Neural cell (in vitro differentiated cells): ENCODE data around the gene OTOP2. TPM values are rescaled to one million over a fixed set of nuclear protein-coding genes. Genes with fewer than 3 reads are reported as not detected.
"Not testable (repeated sequence)": the region's sequence is repeated elsewhere in the genome, so short reads cannot be mapped to it uniquely, and the experiment has no call there.

Source experiments
- H2AFZ ChIP-seq: fragments of 200-600, 300-800 bp; sonication (generic), shearing (Covaris generic); 2 replicates; pipeline ENCODE4 v1.6.0; 2014; ENCODE audit warnings: low read depth, mild to moderate bottlenecking, antibody characterized with exemption, low read length, moderate library complexity
- H3F3A ChIP-seq: fragments of 200-600 bp; shearing (Covaris generic); 2 replicates; pipeline ENCODE4 v1.6.1; 2016; ENCODE audit warnings: mild to moderate bottlenecking, moderate library complexity, mixed read lengths, antibody characterized with exemption, low read length; ENCODE audit not compliant: insufficient read depth, poor library complexity, severe bottlenecking
- H3K27ac ChIP-seq: fragments of 200-600, 300-800 bp; sonication (generic), shearing (Covaris generic); 2 replicates; pipeline ENCODE4 v1.5.1; 2014; ENCODE audit warnings: mild to moderate bottlenecking, low read length, moderate library complexity
- H3K27me3 ChIP-seq: fragments of 300-800, 200-600 bp; sonication (generic), shearing (Covaris generic); 2 replicates; pipeline ENCODE4 v1.6.0; 2014; ENCODE audit warnings: mild to moderate bottlenecking, low read depth, low read length, moderate library complexity; ENCODE audit not compliant: insufficient read depth
- H3K36me3 ChIP-seq: fragments of 300-800, 200-600 bp; sonication (generic), shearing (Covaris generic); 2 replicates; pipeline ENCODE4 v1.5.1; 2014; ENCODE audit warnings: mild to moderate bottlenecking, antibody characterized with exemption, low read length, moderate library complexity; ENCODE audit not compliant: insufficient read depth
- H3K4me2 ChIP-seq: fragments of 300-800, 200-600 bp; sonication (generic), shearing (Covaris generic); 2 replicates; pipeline ENCODE4 v1.6.0; 2014; ENCODE audit warnings: mild to moderate bottlenecking, low read length
- H3K4me3 ChIP-seq: fragments of 300-800, 200-600 bp; sonication (generic), shearing (Covaris generic); 2 replicates; pipeline ENCODE4 v1.5.1; 2014; ENCODE audit warnings: mild to moderate bottlenecking, low read length, moderate library complexity
- H3K79me2 ChIP-seq: fragments of 200-600 bp; shearing (Covaris generic); replicated peaks from 2 replicates; pipeline ENCODE4 v1.6.0; 2014; ENCODE audit warnings: mild to moderate bottlenecking, low read length, moderate library complexity; ENCODE audit not compliant: insufficient read depth
- H3K9ac ChIP-seq: fragments of 300-800, 200-600 bp; sonication (generic), shearing (Covaris generic); 2 replicates; pipeline ENCODE4 v1.6.1; 2016; ENCODE audit warnings: mild to moderate bottlenecking, low read length, mixed read lengths
- H3K9me2 ChIP-seq: fragments of 200-600 bp; shearing (Covaris generic); 2 replicates; pipeline ENCODE4 v1.6.1; 2016; ENCODE audit warnings: mild to moderate bottlenecking, low read length, mixed read lengths; ENCODE audit not compliant: insufficient read depth
- H3K9me3 ChIP-seq: fragments of 200-600, 300-800 bp; sonication (generic), shearing (Covaris generic); 2 replicates; pipeline ENCODE4 v1.6.1; 2016; ENCODE audit warnings: mild to moderate bottlenecking, mixed run types, low read length, moderate library complexity, mixed read lengths
- H4K20me1 ChIP-seq: fragments of 200-600 bp; shearing (Covaris generic); 2 replicates; pipeline ENCODE4 v1.6.1; 2016; ENCODE audit warnings: mild to moderate bottlenecking, mixed run types; ENCODE audit not compliant: insufficient read depth
- EP300 ChIP-seq: fragments of 450-650 bp; conservative IDR thresholded peaks from 2 replicates; pipeline ENCODE4 v1.6.1; 2014; ENCODE audit warnings: antibody characterized with exemption, mild to moderate bottlenecking, moderate library complexity; ENCODE audit not compliant: poor library complexity, severe bottlenecking
- EZH2 ChIP-seq: fragments of 200-600, 300-800 bp; shearing (Covaris generic), sonication (generic); IDR thresholded peaks from 2 replicates; pipeline ENCODE4 v1.6.1; 2014; ENCODE audit warnings: antibody characterized with exemption, low read length, borderline replicate concordance, mild to moderate bottlenecking; ENCODE audit not compliant: insufficient read depth, poor library complexity, severe bottlenecking
- MXI1 ChIP-seq: fragments of 450-650 bp; conservative IDR thresholded peaks from 2 replicates; pipeline ENCODE4 v1.6.1; 2014; ENCODE audit warnings: antibody characterized with exemption, mild to moderate bottlenecking; ENCODE audit not compliant: poor library complexity, severe bottlenecking
- POLR2AphosphoS5 ChIP-seq: IDR thresholded peaks from 2 replicates; pipeline ENCODE4 v1.6.1; 2012
- RAD21 ChIP-seq: fragments of 450-650 bp; conservative IDR thresholded peaks from 2 replicates; pipeline ENCODE4 v1.6.1; 2014; ENCODE audit warnings: antibody characterized with exemption, mild to moderate bottlenecking, moderate library complexity
- SMC3 ChIP-seq: fragments of 450-650 bp; conservative IDR thresholded peaks from 2 replicates; pipeline ENCODE4 v1.6.1; 2014; ENCODE audit warnings: antibody characterized with exemption, mild to moderate bottlenecking, moderate library complexity; ENCODE audit not compliant: poor library complexity
- TAF1 ChIP-seq: IDR thresholded peaks from 2 replicates; pipeline ENCODE4 v1.6.1; 2012; ENCODE audit warnings: low read depth
- polyA plus RNA-seq: library from polyadenylated mRNA; depleted of rRNA; stranded (reverse); fragments of >200 nt; gene quantifications from 2 replicates; pipeline ENCODE4 v1.2.3, GENCODE V29; 2014
- TF ChIP-seq, protein P1 (sequence below): fragments of 450-650 bp; IDR thresholded peaks from 2 replicates; pipeline ENCODE4 v1.5.1; 2014; ENCODE audit warnings: antibody characterized with exemption, mild to moderate bottlenecking, moderate library complexity; ENCODE audit not compliant: poor library complexity, severe bottlenecking
- TF ChIP-seq, protein P2 (sequence below): IDR thresholded peaks from 2 replicates; pipeline ENCODE4 v1.6.1; 2012; ENCODE audit warnings: borderline replicate concordance

The OTOP2 gene
- polyA plus RNA-seq, 1 donor from 2014 or later: not detected

GRCh38 chr17:74964988-74965622 lies 41.0 kb downstream of the OTOP2 start:
- Histone ChIP-seq H3K27ac (no peak overlapping the region), H3K27me3 (no peaks in the 10 kb centered on the region), H3K9me3 (no peaks in the 10 kb centered on the region), H3K9ac (no peak overlapping the region), H3K4me2 (no peak overlapping the region), H2AFZ (no peak overlapping the region), H3K4me3 (no peak overlapping the region), H3K9me2 (no peaks in the 10 kb centered on the region), H3F3A (no peaks in the 10 kb centered on the region), H3K36me3 (no peaks in the 10 kb centered on the region), H4K20me1 (no peaks in the 10 kb centered on the region), H3K79me2 (no peaks in the 10 kb centered on the region)
- TF ChIP-seq, protein P1, sequence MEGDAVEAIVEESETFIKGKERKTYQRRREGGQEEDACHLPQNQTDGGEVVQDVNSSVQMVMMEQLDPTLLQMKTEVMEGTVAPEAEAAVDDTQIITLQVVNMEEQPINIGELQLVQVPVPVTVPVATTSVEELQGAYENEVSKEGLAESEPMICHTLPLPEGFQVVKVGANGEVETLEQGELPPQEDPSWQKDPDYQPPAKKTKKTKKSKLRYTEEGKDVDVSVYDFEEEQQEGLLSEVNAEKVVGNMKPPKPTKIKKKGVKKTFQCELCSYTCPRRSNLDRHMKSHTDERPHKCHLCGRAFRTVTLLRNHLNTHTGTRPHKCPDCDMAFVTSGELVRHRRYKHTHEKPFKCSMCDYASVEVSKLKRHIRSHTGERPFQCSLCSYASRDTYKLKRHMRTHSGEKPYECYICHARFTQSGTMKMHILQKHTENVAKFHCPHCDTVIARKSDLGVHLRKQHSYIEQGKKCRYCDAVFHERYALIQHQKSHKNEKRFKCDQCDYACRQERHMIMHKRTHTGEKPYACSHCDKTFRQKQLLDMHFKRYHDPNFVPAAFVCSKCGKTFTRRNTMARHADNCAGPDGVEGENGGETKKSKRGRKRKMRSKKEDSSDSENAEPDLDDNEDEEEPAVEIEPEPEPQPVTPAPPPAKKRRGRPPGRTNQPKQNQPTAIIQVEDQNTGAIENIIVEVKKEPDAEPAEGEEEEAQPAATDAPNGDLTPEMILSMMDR: no peak
- TF ChIP-seq, protein P2, sequence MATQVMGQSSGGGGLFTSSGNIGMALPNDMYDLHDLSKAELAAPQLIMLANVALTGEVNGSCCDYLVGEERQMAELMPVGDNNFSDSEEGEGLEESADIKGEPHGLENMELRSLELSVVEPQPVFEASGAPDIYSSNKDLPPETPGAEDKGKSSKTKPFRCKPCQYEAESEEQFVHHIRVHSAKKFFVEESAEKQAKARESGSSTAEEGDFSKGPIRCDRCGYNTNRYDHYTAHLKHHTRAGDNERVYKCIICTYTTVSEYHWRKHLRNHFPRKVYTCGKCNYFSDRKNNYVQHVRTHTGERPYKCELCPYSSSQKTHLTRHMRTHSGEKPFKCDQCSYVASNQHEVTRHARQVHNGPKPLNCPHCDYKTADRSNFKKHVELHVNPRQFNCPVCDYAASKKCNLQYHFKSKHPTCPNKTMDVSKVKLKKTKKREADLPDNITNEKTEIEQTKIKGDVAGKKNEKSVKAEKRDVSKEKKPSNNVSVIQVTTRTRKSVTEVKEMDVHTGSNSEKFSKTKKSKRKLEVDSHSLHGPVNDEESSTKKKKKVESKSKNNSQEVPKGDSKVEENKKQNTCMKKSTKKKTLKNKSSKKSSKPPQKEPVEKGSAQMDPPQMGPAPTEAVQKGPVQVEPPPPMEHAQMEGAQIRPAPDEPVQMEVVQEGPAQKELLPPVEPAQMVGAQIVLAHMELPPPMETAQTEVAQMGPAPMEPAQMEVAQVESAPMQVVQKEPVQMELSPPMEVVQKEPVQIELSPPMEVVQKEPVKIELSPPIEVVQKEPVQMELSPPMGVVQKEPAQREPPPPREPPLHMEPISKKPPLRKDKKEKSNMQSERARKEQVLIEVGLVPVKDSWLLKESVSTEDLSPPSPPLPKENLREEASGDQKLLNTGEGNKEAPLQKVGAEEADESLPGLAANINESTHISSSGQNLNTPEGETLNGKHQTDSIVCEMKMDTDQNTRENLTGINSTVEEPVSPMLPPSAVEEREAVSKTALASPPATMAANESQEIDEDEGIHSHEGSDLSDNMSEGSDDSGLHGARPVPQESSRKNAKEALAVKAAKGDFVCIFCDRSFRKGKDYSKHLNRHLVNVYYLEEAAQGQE: no peak
- no peak for TF ChIP-seq POLR2AphosphoS5
- TF ChIP-seq SMC3: no peak
- TF ChIP-seq EP300: no peak
- TF ChIP-seq RAD21: no peak
- TF ChIP-seq TAF1: no peak
- TF ChIP-seq MXI1: no peak
- no peak for TF ChIP-seq EZH2

DNA sequence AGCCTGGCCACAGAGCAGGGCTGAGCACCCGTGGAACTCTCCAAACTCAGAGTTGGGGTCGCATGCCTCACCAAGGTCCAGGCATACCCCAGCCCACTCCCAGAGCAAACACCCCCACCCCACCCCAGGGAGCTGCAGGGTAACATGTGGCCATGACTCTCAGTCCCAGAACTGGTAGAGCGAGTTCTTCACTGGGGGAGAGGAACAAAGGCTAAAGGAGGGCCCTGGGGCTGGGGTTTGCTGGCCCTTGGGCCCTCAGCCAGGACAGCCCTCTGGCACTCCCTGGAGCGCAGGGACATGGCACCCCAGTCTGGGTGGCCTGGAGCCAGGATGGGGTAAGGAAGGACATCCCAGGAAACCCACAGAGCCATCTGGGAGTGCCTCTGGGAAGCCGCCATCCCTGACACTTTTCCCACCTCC lies 44.3 kb downstream of the OTOP2 start:
- H3K27ac ChIP-seq: no peak overlapping the region
- TF ChIP-seq RAD21: no peak
- TF ChIP-seq, protein P1: no peak
- TF ChIP-seq EZH2: no peak
- TF ChIP-seq POLR2AphosphoS5: no peak

GRCh38 chr17:74969501-74969900 lies 45.4 kb downstream of the OTOP2 start:
- not testable (repeated sequence) for H3K79me2 ChIP-seq, H3K9me3 ChIP-seq, H4K20me1 ChIP-seq

More for the DNA sequence above, 44.3 kb downstream of the OTOP2 start:
- Histone ChIP-seq H4K20me1 (no peaks in the 10 kb centered on the region), H3K27me3 (peaks cover 7% of the 10 kb centered on the region), H3K4me2 (no peak overlapping the region), H2AFZ (no peak overlapping the region), H3K36me3 (no peaks in the 10 kb centered on the region), H3K79me2 (peaks cover 5% of the 10 kb centered on the region), H3K9me2 (no peaks in the 10 kb centered on the region), H3F3A (no peaks in the 10 kb centered on the region), H3K9ac (no peak overlapping the region), H3K9me3 (no peaks in the 10 kb centered on the region), H3K4me3 (no peak overlapping the region)

More at GRCh38 chr17:74969501-74969900, 45.4 kb downstream of the OTOP2 start:
- H3K9ac ChIP-seq, H3F3A ChIP-seq, H3K27me3 ChIP-seq, H2AFZ ChIP-seq, H3K36me3 ChIP-seq, H3K4me3 ChIP-seq, H3K27ac ChIP-seq, H3K4me2 ChIP-seq, H3K9me2 ChIP-seq: not testable (repeated sequence)
